Activated CD8-positive, alpha-beta memory T cell treated with anti-CD3 and anti-CD28 coated beads, Interleukin-2, amount 50 U/mL, for 24 hours (primary cell): ENCODE measurements around the gene SAA1.
"Not testable (repeated sequence)": the region's sequence is repeated elsewhere in the genome, so short reads cannot be mapped to it uniquely, and the experiment has no call there.

ENCODE experiments used
- DNase-seq: peaks from one replicate; pipeline ENCODE4 v3.0.0-alpha.2; 2020; ENCODE audit errors: extremely low read depth

The SAA1 gene

DNA sequence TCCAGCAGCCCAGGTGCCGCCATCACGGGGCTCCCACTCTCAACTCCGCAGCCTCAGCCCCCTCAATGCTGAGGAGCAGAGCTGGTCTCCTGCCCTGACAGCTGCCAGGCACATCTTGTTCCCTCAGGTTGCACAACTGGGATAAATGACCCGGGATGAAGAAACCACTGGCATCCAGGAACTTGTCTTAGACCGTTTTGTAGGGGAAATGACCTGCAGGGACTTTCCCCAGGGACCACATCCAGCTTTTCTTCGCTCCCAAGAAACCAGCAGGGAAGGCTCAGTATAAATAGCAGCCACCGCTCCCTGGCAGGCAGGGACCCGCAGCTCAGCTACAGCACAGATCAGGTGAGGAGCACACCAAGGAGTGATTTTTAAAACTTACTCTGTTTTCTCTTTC is at the start of gene SAA1:
Gene SAA1, plus strand, starts transcription at position 316 of the 400 bp plus-strand sequence. CDS start 624 bp downstream, outside the sequence.
- no peak for DNase-seq

DNA sequence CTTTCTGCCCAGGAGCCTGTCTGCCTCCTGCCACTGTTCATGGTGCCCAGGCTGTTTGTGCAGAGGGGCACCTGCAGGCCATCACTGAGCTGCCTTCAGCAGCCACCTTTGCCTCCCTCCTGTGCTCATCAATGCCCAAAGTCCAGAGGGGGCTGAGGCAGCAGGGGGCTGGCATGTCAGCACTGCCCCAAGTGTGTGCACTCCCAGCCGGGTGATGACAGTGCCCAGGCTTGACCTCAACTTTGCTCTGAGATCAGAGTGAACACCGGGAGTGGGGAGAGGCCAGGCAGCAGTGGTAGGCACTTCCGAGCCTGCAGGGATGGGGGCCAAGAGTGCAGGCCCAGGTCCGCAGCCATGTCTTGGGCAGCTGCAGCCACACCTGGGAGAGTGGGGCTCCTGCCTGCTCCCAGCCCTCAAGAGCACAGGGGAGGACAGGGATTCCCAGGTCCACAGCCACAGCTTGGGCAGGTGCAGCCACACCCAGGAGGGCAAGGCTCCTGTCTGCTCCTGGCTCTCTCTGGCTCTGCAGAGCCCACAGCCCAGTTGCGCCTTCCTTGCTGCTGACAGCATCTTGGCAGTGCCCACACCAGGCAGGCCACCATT is 44.7 kb upstream of the SAA1 start:
- DNase-seq, result no peak

DNA sequence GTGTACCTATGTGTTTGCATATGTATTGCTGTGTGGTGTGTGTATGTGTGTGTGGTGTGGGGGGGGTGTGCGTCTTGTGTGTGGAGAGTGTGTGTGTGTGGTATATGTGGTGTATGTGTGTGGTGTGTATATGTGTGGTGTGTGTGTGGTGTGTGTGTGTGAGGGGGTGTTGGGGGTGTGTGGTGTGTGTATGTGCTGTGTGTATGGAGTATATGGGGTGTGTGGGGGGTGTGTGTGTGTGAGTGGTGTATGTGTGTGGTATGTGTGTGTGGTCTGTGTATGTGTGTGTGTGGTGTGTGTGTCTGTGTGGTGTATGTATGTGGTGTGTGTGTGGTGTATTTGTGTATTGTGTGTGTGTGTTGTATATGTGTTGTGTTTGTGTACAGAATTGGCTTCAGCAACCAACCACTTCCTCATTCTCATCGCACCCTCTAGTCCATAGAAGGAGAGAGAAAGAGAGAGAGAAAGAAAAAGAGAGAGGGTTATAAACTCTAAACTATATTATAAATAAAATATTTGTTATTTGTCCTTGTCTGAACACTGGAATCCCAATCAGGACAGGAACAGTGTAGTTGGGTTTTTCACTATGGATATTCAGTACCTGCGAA is 43.1 kb upstream of the SAA1 start:
- no peak for DNase-seq

DNA sequence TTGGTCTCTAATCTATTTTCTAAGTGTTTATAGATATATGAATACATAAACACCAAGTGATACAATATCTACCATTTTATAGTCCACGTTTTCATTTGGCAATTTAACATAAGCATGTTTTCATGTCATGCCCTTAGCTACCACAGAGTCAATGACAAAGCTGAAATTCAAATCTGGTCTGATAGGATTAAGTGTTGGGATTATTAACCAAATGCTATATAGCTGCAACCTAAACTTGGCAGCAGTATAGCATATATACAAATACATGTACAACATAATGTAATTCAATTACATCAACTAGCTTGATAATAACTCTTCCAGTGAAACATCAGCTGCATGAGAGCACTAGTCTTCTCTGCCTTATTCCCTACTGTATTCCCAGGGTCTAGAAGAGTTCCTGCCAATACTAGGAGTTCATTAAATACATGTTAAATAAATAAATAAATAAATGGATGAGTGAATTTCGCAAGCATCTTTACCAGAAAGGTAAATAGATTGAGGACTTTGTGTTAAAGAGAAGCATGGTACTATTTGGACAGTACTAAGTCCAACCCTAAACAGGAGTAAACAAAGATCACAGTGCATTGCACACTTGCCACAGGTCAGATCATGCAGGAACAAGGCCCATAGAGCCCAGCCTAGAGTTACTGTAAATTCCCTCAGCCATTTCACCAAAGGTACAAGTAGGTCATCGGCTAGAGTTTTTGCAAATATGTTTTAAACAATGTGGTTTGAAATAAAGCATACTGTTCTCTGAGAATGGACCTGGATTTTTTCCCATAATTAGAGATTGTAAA is 42.3 kb upstream of the SAA1 start:
- no peak for DNase-seq

DNA sequence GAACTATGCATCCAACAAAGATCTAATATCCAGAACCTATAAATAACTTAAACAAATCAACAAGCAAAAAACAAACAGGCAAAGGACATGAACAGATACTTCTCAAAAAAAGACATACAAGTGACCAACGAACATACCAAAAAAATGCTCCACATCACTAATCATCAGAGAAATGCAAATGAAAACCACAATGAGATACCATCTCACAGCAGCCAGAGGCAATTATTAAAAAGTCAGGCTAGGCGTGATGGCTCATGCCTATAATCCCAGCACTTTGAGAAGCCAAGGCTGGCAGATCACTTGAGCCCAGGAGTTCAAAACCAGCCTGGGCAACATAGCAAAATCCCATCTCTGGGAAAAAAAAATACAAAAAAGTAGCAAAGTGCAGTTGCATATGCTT is 40.2 kb upstream of the SAA1 start:
- DNase-seq, result no peak

DNA sequence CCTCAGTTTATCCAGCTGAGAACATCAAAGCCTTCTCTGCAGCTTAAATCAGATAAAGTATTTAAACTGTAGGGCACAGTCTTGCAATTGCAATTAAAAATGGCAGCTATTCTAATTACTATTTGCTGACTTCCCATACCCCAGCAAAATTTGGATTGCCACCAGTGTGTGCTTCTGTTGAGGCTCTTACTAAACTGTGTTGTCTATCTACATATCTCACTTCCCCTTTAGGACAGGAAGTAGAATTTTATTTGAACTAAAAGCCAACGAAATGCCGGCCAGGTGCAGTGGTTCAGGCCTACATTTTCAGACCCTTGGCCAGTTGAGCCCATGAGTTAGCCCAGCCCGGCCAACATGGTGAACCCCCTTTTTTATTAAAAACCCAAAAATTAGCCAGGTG is 36.6 kb upstream of the SAA1 start:
- DNase-seq, result no peak

DNA sequence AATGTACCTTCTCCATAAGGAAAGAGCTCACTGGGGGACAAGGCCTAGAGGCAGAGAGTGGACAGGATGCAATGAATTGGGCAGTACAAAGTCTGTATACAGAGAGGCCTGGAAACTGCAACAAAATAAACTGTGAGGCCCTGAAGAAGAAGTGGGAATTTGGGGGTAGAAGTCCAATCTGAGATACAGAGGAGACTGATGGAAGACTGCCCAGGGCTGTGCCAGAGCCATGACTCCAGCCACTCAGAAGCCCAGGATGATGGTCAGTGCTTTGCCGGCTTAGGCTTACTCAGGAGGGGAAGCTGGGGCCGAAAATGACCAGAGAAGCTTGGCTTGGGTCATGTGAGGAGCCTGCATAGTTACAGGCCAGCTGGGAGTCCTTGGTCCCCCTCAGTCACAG is 35.2 kb upstream of the SAA1 start:
- no peak for DNase-seq

DNA sequence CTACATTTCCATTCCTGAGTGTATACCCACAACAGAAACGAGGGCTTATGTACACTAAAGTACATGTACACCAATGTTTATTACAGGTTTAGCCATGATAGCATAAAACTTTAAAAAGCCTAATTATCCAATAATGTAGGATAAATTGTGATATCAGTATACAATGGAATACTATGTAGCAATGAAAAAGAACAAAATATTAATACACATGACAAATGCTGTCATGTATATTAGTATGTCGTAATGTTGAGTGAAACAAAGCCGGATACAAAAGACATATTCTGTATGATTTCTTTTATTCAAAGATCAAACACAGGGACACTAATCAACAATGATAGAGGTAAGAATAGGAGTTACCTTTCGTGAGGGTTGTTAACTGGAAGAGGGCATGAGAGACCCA is 32.2 kb upstream of the SAA1 start:
- no peak for DNase-seq

DNA sequence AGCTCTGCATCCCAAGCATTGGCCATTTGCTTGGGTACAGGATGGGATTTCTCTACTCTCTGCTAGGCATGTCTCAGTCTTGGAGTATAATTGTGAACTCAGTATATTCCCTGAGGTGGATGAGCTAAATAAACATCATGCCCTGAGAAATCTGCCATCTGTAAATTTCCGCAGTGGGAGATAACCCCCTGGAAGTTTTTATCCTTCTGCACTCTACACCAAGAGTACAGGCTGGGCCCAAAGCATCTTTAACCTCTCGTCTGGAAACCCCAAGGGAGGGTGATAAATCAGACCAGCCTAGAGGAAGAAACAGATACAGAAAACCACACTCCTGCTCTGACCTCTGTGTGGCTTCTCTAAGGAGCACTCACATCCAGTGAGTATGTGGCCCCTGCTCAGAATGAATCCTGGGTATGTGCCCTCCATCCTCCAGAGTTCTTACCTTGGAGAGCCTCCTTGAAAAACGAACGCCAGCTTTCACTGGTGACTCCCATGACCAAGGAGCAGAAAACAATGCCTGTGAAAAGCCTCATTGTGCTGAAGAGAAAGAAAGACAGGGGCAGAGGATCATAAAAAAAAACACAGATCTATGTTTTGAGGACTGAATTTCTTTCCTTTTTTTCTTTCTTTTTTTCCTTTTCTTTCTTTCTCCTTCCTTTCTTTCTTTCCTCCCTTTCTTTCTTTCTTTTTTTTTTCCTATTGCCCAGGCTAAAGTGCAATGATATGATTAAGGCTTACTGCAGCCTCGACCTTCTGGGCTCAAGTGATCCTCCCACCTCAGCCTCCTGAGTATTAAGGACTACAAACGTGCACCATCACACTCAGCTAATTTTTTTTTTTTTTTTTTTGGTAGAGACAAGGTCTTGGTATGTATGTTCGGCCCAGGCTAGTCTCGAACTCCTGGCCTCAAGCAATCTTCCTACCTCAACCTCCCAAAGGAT is 30.4 kb upstream of the SAA1 start:
- DNase-seq, result no peak

DNA sequence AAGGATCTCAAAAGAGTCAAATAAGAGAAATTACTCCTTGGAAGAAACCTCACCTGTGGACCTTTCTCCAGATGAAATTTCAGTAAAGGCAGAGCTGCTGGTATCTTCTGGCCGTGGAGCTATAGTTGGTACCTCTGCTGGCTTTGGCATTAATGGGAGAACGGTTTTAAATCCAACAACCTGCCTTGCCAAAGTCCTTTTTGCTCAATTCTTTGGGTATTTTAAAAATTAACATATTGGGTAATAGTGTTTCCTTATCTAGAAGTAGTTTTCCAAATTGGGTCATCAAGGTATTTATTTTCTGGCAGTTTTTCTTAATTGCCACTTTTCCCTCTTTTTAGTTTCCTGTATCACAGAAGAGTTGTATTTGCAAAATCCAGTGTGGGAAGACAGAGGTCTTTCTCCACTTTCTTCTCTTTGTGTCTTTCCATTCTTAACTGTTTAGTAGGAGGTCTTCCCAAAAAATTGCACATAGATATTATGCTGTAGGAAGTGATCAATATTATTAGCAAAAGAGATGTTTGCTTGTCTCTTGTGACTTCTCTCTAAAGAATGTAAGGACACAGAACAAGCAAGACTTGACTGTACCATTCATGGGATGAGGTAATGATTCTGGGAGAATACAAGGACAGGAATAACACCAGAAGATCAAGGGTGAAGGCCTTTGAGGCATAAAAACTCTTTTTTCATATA is 29.3 kb upstream of the SAA1 start, which contains the start of gene SAA4:
Gene SAA4, minus strand, starts transcription at position 139 of the 693 bp plus-strand sequence. CDS start 876 bp downstream, outside the sequence.
- DNase-seq, result no peak

DNA sequence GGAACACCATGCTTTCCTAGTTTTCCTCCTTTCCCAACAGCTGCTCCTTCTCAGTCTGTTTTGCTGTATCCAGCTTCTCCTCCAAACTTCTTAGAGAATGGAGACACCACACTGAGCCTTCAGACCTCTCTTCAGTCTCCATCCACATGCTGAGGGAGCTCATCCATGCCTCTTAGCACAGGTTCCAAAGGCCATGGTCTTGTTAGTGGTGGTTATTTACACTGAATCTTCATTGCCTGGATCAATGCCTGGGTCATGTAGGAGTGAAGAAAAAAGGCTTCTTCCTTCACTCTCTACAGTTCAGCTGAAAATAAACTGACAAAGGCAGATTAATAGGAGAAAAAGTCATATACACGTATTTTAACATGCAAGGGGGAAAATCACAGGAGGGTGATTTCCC is 26.4 kb upstream of the SAA1 start:
- no peak for DNase-seq

DNA sequence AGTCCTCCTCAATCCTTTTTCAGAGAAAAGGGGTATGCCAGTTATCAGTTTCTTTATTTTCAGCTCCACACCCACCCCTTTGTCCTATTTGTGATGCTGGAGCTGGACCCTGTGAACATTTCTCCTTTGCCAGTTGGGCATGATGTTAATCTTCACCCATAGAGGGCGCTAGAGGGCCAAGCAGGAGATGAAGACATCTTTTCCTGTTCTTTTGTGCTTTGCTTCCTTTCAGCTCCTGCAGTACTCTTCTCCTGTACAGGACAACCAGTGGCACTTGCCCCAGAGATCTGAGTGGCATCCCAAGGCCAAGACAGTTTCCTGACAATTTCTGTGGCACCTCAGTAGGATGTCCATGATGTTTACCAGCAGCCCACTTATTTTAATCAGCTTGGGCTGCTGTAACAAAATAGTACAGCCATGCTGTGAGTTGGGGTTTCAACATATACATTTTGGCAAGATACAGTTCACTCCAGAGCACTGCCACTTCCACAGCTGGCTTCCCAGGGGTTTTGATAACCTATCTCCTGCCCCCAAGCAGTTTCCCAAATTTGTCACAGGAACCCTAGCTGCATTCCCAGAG is 22.2 kb upstream of the SAA1 start:
- no peak for DNase-seq

DNA sequence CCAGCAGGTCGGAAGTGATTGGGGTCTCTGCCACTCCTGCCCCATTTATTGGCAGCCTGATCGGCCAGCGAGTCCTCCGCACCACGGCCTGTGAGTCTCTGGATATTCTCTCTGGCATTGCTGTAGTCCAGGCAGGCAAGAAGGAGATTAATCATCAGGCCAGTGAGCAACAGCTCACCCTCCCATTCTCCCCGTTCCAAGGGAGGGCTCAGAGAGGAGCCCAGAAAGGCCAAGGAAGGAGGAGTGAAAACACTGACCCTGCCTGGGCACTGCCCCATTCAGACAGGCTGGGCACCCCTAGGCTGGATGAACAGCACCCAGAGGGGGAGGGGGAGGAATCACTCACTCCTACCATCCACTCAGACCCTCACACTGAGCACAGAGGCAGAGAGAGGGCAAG is 20.7 kb upstream of the SAA1 start:
- DNase-seq, result no peak

DNA sequence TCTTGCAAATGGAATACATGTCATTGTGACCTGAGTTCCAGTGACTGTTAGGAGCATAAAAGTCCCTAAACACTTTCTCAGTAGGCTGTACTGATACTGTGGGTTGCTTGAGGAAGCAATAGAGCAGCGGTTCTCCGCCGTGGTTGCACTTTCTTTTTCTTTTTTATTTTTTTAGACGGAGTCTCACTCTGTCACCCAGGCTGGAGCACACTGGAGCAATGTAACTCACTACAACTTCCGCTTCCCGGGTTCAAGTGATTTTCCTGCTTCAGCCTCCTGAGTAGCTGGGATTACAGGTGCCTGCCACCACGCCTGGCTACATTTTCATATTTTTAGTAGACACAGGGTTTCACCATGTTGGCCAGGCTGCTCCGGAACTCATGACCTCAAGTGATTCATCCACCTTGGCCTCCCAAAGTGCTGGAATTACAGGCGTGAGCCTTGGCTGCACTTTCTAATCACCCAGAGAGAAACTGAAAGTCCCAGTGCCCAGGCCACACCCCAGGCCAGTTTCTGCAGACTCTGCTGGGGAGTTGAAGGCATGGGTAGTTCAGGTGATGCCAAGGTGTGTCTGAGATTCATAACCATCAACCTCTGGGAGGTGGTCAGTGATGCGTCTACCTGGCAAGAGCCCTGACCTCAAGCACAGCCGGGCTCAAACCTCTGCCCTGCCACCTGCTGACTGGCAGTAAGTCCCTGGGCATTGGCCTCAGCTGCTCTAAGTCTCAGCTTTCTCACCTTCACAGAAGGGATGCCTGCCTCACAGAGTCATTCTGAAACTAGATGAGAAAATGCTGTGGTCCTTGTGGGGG is 19.5 kb upstream of the SAA1 start:
- DNase-seq, result not testable (repeated sequence)

DNA sequence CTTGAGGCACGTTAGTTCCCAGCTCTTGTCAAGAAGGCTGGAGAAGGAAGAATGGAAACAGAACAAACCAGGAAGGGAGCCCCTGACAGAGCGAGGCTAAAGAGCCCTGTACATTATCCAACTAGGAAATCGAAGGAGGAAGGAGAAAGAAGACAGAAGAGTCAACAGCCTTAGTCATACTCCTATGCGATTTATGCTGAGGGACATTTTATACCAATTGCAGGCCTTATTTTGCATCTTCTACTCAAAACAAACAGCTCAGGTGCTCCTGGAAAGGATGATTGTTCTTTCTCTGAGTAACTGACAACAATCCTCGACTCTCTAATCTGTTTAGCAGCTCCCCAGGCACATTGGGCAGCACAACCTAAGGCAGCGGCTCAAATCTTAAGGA is 18.9 kb upstream of the SAA1 start:
- DNase-seq, result not testable (repeated sequence)

DNA sequence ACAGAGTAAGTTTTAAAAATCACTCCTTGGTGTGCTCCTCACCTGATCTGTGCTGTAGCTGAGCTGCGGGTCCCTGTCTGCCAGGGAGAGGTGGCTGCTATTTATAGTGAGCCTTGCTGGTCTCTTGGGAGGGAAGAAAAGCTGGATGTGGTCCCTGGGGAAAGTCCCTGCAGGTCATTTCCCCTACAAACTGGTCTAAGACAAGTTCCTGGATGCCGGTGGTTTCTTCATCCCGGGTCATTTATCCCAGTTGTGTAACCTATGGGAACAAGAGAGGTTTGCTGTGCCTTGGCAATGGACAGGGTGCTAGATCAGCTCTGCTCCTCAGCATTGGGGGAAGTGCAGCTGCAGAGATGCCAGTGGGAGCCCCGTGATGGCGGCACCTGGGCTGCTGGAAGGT is 17.5 kb upstream of the SAA1 start, which contains the start of gene SAA2:
Gene SAA2, minus strand, starts transcription at position 108 of the 400 bp plus-strand sequence. CDS start 657 bp downstream, outside the sequence.
- DNase-seq, result no peak

DNA sequence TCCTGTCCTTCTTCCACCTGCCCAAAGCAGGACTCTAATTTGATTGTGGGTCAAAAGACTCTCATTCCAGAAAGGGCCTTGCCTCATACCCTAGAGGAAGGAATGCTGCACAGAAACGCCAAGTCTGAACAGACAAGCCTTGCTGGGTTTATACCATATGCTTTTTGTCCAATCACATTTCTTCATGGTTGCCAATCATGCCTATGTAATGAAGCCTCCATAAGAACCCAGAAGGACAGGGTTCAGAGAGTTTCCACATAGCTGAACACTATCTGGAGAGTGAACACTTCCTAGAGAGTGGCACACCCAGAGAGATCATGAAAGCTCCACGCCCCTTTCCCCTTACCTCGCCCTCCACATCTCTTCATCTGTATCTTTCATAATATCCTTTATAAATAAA is 12.8 kb upstream of the SAA1 start:
- no peak for DNase-seq

DNA sequence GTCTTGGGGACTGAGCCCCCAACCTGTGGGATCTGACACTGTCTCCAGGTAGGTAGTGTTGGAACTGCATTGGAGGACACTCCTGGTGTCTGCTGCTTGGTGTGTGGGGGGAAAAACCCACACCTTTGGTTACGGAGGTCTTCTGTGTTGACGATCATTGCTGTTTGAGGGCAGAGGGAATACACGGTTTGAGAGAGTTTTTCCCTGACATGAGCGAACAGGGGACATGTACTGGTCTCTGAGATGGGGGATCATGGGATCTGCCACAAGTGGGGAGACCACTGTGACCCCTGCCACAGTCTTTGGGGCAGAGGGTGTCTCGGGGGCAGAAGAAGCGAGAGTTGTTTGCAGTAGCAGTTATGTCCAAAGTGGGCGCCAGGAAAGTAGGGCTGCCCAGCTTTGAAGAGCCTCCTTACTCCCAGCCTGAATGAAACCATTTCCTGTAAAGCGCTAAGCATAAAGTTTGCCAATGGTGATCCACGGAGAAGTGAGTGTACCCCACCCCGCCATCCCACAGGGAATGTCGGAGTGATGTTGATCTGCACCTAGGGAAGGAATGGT is 12.2 kb upstream of the SAA1 start:
- DNase-seq, result no peak

DNA sequence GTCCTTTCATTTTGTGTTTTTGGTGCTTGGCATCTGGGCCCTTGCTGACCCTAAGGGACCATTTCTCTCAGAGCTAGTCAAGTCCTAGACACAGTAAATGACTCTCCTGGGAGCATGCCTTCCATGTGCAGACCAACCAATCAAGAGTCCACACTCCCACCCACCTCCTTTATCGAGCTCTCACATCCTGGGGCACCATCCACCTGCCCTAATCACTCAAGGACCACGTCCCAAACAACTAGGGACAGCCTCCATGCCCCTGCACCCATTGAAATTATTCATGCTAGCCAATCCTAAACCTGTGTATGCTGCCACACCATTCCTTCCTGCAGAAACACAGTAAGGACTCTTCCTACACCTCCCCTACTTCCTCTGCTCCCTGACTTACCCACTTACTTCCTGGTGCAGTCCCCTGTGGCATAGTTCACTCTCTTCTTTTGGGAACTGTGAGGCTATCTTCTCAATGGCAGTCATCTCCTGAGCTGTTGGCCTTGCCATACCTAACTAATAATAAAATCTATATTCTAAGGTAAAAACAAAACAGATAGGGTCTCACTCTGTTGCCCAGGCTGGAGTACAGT is 11.2 kb upstream of the SAA1 start:
- DNase-seq, result no peak
